Panc1 (cell line): Measurements from ENCODE around the gene SSPN. TPM values are rescaled to one million over a fixed set of nuclear protein-coding genes. Genes with fewer than 3 reads are reported as not detected.

Experiments used
- ATAC-seq: fragments of 200-7000 bp; cut with Tn5 transposase; 2 replicates; pipeline ENCODE4 v1.9.1; 2020; ENCODE audit warnings: mild to moderate bottlenecking, moderate library complexity
- BruUV-seq: library from RNA; stranded (reverse); fragments of 400-500 nt; replicated peaks from 2 replicates; lab custom pipeline; 2021; lab: Mats Ljungman, UMichigan
- CTCF ChIA-PET: fragments of 300-600 bp; sonication (Branson Sonifier 250); formaldehyde crosslinking; loops from one replicate; lab custom pipeline; 2022; ENCODE audit warnings: antibody characterized with exemption; lab: Charles Lee
- POLR2A ChIA-PET: fragments of 300-600 bp; sonication (Branson Sonifier 250); formaldehyde crosslinking; loops from one replicate; lab custom pipeline; 2022; ENCODE audit warnings: antibody characterized with exemption; lab: Charles Lee
- DNase-seq: peaks from one replicate; pipeline ENCODE4 v3.0.0-alpha.2; 2010; ENCODE audit warnings: low read depth, low spot score
- H3K27ac ChIP-seq: 2 replicates; pipeline ENCODE4 v1.5.1; 2011; ENCODE audit warnings: mild to moderate bottlenecking, low read length, inconsistent platforms
- H3K27me3 ChIP-seq: fragments of 200-500 bp; sonication (Bioruptor generic); 2 replicates; pipeline ENCODE4 v1.6.0; 2014; ENCODE audit warnings: low read length, inconsistent platforms; ENCODE audit not compliant: control insufficient read depth, insufficient read depth
- H3K36me3 ChIP-seq: fragments of 200-500 bp; sonication (Bioruptor generic); 2 replicates; pipeline ENCODE4 v1.5.1; 2014; ENCODE audit warnings: inconsistent platforms, mild to moderate bottlenecking, low read length, moderate library complexity; ENCODE audit not compliant: control insufficient read depth, insufficient read depth
- H3K4me1 ChIP-seq: 2 replicates; pipeline ENCODE4 v1.5.1; 2011; ENCODE audit warnings: inconsistent platforms, mild to moderate bottlenecking, low read length, moderate library complexity; ENCODE audit not compliant: control insufficient read depth, insufficient read depth
- H3K4me3 ChIP-seq, 2 experiments: 2 replicates each; pipeline ENCODE4 v1.5.1; 2011 to 2012; ENCODE audit warnings: low read depth in 2 of 2, low read length in 2 of 2, mild to moderate bottlenecking in 2 of 2, inconsistent platforms in 1 of 2, moderate library complexity in 1 of 2
- H3K9me3 ChIP-seq: fragments of 200-500 bp; sonication (Bioruptor generic); 2 replicates; pipeline ENCODE4 v1.5.1; 2014; ENCODE audit warnings: low read depth, mild to moderate bottlenecking, inconsistent platforms, low read length, moderate library complexity; ENCODE audit not compliant: control insufficient read depth, insufficient read depth
- CTCF ChIP-seq: fragments of 450-650 bp; IDR thresholded peaks from 2 replicates; pipeline ENCODE4 v1.5.1; 2017; ENCODE audit warnings: mild to moderate bottlenecking
- POLR2AphosphoS5 ChIP-seq: IDR thresholded peaks from 2 replicates; pipeline ENCODE4 v1.6.1; 2012; ENCODE audit warnings: mild to moderate bottlenecking, low read depth, low read length, moderate library complexity
- SIN3A ChIP-seq: IDR thresholded peaks from 2 replicates; pipeline ENCODE4 v1.6.1; 2012; ENCODE audit warnings: low read depth, mild to moderate bottlenecking, low read length, moderate library complexity, borderline replicate concordance; ENCODE audit not compliant: insufficient read depth
- in situ Hi-C: cut with HindIII; loops from 2 replicates; pipeline ENCODE4 v1.10.0; 2016; ENCODE audit warnings: low sequenced_read_pairs, low pct_unique_long_range_greater_than_20kb
- intact Hi-C: fragments of 100-400 bp; cut with micrococcal nuclease; formaldehyde crosslinking; loops from one replicate; pipeline ENCODE4 v1.10.0; 2022; ENCODE audit not compliant: unreplicated experiment
- total RNA-seq: library from RNA; stranded (reverse); gene quantifications from one replicate; pipeline ENCODE4 v1.2.1, GENCODE V29; 2021; ENCODE audit not compliant: unreplicated experiment
- TF ChIP-seq, protein P1 (sequence below), 2 experiments: IDR thresholded peaks; 2 replicates each; pipeline ENCODE4 v1.6.1; 2011 to 2012; ENCODE audit warnings: low read depth in 2 of 2, control low read depth in 1 of 2, low read length in 1 of 2, mild to moderate bottlenecking in 1 of 2, moderate library complexity in 1 of 2; ENCODE audit not compliant: insufficient read depth in 1 of 2

Gene SSPN
- total RNA-seq, 1 experiment from 2014 or later, result 23.4 TPM

- ATAC-seq, result peak; percentile 96
Observed at GRCh38 chr12:26298785-26299621, 103.6 kb downstream of the SSPN start.

GRCh38 chr12:26299751-26300150 is 104.4 kb downstream of the SSPN start:
- no peak for DNase-seq
- Histone ChIP-seq H3K9me3 (no peaks in the 10 kb centered on the region), H3K4me1 (peaks cover 14% of the 10 kb centered on the region), H3K27ac (peak overlapping the region; percentile 49; the same call in 1 of the 2 replicates), H3K4me3 (no peak overlapping the region), H3K27me3 (no peaks in the 10 kb centered on the region), H3K36me3 (no peaks in the 10 kb centered on the region)
- no peak for ATAC-seq
- intact Hi-C loops, result no loop called here
- in situ Hi-C loops, result no loop called here
- no TSS peak for BruUV-seq
- ChIA-PET CTCF (no interaction called here), POLR2A (interaction anchor here (0.6 kb wide), 1 partner anchor 586 kb away, joined by 3 read pairs; no protein-coding TSS in a partner anchor)
- TF ChIP-seq, protein P1, sequence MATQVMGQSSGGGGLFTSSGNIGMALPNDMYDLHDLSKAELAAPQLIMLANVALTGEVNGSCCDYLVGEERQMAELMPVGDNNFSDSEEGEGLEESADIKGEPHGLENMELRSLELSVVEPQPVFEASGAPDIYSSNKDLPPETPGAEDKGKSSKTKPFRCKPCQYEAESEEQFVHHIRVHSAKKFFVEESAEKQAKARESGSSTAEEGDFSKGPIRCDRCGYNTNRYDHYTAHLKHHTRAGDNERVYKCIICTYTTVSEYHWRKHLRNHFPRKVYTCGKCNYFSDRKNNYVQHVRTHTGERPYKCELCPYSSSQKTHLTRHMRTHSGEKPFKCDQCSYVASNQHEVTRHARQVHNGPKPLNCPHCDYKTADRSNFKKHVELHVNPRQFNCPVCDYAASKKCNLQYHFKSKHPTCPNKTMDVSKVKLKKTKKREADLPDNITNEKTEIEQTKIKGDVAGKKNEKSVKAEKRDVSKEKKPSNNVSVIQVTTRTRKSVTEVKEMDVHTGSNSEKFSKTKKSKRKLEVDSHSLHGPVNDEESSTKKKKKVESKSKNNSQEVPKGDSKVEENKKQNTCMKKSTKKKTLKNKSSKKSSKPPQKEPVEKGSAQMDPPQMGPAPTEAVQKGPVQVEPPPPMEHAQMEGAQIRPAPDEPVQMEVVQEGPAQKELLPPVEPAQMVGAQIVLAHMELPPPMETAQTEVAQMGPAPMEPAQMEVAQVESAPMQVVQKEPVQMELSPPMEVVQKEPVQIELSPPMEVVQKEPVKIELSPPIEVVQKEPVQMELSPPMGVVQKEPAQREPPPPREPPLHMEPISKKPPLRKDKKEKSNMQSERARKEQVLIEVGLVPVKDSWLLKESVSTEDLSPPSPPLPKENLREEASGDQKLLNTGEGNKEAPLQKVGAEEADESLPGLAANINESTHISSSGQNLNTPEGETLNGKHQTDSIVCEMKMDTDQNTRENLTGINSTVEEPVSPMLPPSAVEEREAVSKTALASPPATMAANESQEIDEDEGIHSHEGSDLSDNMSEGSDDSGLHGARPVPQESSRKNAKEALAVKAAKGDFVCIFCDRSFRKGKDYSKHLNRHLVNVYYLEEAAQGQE (IDR thresholded peaks at IDR 0.05; ENCODE audit: insufficient read depth in 1 of 2, low read depth in 2 of 2, low read length in 1 of 2), result no peak

More at GRCh38 chr12:26298785-26299621, 103.6 kb downstream of the SSPN start:
- peak; percentile 22; the same call in 1 of the 2 replicates for TF ChIP-seq CTCF
- TF ChIP-seq SIN3A, result no peak
- TF ChIP-seq POLR2AphosphoS5, result no peak
- intact Hi-C loops (no loop called here), in situ Hi-C loops (no loop called here)
- ChIA-PET CTCF (interaction anchor here (0.6 to 0.7 kb wide), 2 partner anchors 17 to 132 kb away, joined by 3 to 4 read pairs; no protein-coding TSS in a partner anchor), POLR2A (interaction anchor here (0.6 kb wide), 2 partner anchors 109 to 458 kb away, joined by 3 to 4 read pairs; no protein-coding TSS in a partner anchor)
- Histone ChIP-seq H3K36me3 (no peaks in the 10 kb centered on the region), H3K4me1 (peaks cover 14% of the 10 kb centered on the region), H3K9me3 (no peaks in the 10 kb centered on the region), H3K27ac (peak overlapping the region; percentile 49), H3K27me3 (no peaks in the 10 kb centered on the region), H3K4me3 (peak overlapping the region in 1 of 2 experiments; percentile 29; a peak in 2 of 4 replicates)
- peak; percentile 97 for DNase-seq
- BruUV-seq, result no TSS peak

Other genes with a start within 250 kb of the SSPN start
- gene RASSF8, start 236.9 kb upstream of the SSPN start, total RNA-seq, result 103 TPM
- 147 TPM for gene BHLHE41, start 70.5 kb upstream of the SSPN start, total RNA-seq